Right lobe of liver (tissue), 6 donors: ENCODE measurements around the gene METTL4. TPM values are rescaled to one million over a fixed set of nuclear protein-coding genes. Genes with fewer than 3 reads are reported as not detected.

ENCODE experiments used
- ATAC-seq, 4 donors: fragments of 200-7000 bp; cut with Tn5 transposase; one replicate each; pipeline ENCODE4 v1.9.1; 2020; ENCODE audit warnings: mild to moderate bottlenecking in 4 of 4, moderate library complexity in 4 of 4
- DNase-seq, 3 donors: peaks; one replicate each; pipeline ENCODE4 v3.0.0-alpha.2; 2020
- H3K27ac ChIP-seq, 3 donors: fragments of 200-600 bp; one replicate each; pipeline ENCODE4 v1.8.0; 2022
- H3K27me3 ChIP-seq, 2 donors: fragments of 200-600 bp; one replicate each; pipeline ENCODE4 v1.8.0; 2022
- H3K36me3 ChIP-seq, 4 donors: fragments of 200-600 bp; sonication (generic) in 1 of 4; one replicate each; pipeline versions ENCODE4 v1.5.1 to v1.8.0; 2017 to 2022; ENCODE audit warnings: control low read depth in 1 of 4
- H3K4me1 ChIP-seq, 4 donors: fragments of 200-600 bp; sonication (generic) in 1 of 4; one replicate each; pipeline versions ENCODE4 v1.5.1 to v1.8.0; 2017 to 2022; ENCODE audit warnings: control low read depth in 1 of 4
- H3K4me3 ChIP-seq, 3 donors: fragments of 200-600 bp; one replicate each; pipeline ENCODE4 v1.8.0; 2022
- H3K9me3 ChIP-seq, 4 donors: fragments of 200-600 bp; sonication (generic) in 1 of 4; one replicate each; pipeline versions ENCODE4 v1.5.1 to v1.8.0; 2017 to 2022; ENCODE audit warnings: control low read depth in 1 of 4
- POLR2A ChIP-seq: fragments of 450-650 bp; IDR thresholded peaks from one replicate; pipeline ENCODE4 v1.6.1; 2017; ENCODE audit warnings: antibody characterized with exemption, mild to moderate bottlenecking
- WGBS: methylation state at CpG from one replicate; pipeline ENCODE4 v1.1.6; 2018; ENCODE audit warnings: low coverage, low lambda C conversion rate; ENCODE audit not compliant: insufficient coverage; ENCODE audit errors: missing lambda C conversion rate; 5-methylcytosine and 5-hydroxymethylcytosine counted together
- intact Hi-C, 2 donors: fragments of 100-400 bp; cut with DNase I; formaldehyde crosslinking; loops; one replicate each; pipeline versions ENCODE4 v1.11.2 to v1.14.1; 2022
- total RNA-seq, 6 experiments: library from RNA; depleted of rRNA in 2 of 6; stranded (reverse); fragments of >200 nt in 2 of 6; fragmentation: NEBNext Ultra II Directional in 3 of 6; extraction: Animal tissue kit (Norgen Biotek cat#: 25700) in 3 of 6; gene quantifications; one replicate each; pipeline versions ENCODE4 v1.1.0 to v1.2.4, GENCODE V29; 2016 to 2023
- TF ChIP-seq, protein P1 (sequence below), 4 donors: fragments of 200-600 bp in 3 of 4; fragments of 450-650 bp in 1 of 4; IDR thresholded peaks; one replicate each; pipeline versions ENCODE4 v1.5.1 to v1.8.0; 2016 to 2022; ENCODE audit warnings: antibody characterized with exemption in 4 of 4, mild to moderate bottlenecking in 2 of 4
- donor health status: DM: no; HTN: yes; CAD: no.
- donor health status: DM: no; HTN: no; CAD: no.
- donor health status: DM: no; HTN: no; CAD: no.
- donor health status: DM: no; HTN: yes; CAD: no.
- donor health status: DM: no; HTN: yes; CAD: no.

METTL4 gene
- total RNA-seq, 6 experiments from 2014 or later = 3.2 to 4.9 (median 3.3) TPM

DNA sequence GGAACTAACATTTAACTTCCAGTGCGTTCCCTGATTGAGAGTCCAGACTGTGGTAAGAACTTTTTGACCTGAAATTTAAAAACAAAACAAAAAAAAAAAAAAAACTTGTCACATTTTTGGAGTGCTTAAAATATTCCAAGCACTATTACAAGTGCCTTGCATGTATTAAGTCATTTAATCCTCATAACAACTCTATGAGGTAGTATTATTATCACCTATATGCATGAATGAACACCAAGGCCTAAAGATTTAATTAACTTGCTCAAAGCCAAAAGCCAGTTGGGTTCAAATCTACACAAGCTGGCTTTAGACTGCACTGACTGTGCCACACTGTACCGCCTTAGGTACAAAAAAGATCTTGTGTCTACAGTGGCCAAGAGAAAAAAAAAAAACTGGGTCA lies 35.2 kb downstream of the METTL4 start:
- intact Hi-C loops = no loop called here
- TF ChIP-seq POLR2A = no peak
- TF ChIP-seq, protein P1, sequence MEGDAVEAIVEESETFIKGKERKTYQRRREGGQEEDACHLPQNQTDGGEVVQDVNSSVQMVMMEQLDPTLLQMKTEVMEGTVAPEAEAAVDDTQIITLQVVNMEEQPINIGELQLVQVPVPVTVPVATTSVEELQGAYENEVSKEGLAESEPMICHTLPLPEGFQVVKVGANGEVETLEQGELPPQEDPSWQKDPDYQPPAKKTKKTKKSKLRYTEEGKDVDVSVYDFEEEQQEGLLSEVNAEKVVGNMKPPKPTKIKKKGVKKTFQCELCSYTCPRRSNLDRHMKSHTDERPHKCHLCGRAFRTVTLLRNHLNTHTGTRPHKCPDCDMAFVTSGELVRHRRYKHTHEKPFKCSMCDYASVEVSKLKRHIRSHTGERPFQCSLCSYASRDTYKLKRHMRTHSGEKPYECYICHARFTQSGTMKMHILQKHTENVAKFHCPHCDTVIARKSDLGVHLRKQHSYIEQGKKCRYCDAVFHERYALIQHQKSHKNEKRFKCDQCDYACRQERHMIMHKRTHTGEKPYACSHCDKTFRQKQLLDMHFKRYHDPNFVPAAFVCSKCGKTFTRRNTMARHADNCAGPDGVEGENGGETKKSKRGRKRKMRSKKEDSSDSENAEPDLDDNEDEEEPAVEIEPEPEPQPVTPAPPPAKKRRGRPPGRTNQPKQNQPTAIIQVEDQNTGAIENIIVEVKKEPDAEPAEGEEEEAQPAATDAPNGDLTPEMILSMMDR (IDR thresholded peaks at IDR 0.05) = no peak
- H3K27ac ChIP-seq = no peak overlapping the region
- no peak overlapping the region for H3K4me3 ChIP-seq
- H3K9me3 ChIP-seq = no peaks in the 10 kb centered on the region
- WGBS = 67% methylated on average over 2 of the region's 2 CpGs
- no peak for ATAC-seq
- no peaks in the 10 kb centered on the region for H3K36me3 ChIP-seq
- no peaks in the 10 kb centered on the region for H3K4me1 ChIP-seq
- DNase-seq = no peak
- no peaks in the 10 kb centered on the region for H3K27me3 ChIP-seq

DNA sequence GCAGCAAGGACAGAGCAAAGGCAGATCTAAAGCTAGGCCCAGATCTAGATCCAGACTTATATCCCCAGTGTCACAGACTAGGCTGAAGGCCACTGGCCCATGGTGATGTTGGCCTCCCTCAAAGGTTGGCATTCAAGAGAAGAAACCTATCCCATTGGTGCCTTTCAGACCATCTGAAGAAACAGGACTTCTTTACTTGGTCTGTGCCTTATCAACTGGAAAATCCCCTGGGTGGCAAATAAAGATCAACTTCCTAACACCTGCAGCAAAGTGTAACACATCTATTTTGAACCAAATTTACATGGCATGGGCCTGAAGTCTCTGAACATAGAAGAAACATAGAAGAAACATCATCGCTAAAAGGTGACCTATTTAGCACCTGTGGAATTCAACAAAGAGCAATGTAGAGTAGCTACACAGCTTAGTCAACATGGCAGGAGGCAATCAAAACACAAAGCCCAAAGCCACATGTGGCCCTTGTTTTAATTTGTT lies 35.8 kb downstream of the METTL4 start:
- H3K4me3 ChIP-seq = no peak overlapping the region
- no peak for ATAC-seq
- H3K27ac ChIP-seq = no peak overlapping the region
- no peaks in the 10 kb centered on the region for H3K27me3 ChIP-seq
- WGBS = 71% methylated on average over 1 of the region's 1 CpG
- TF ChIP-seq POLR2A = no peak
- TF ChIP-seq, protein P1 (IDR thresholded peaks at IDR 0.05) = no peak
- no peaks in the 10 kb centered on the region for H3K4me1 ChIP-seq
- intact Hi-C loops = no loop called here
- no peaks in the 10 kb centered on the region for H3K36me3 ChIP-seq
- no peak for DNase-seq
- no peaks in the 10 kb centered on the region for H3K9me3 ChIP-seq

DNA sequence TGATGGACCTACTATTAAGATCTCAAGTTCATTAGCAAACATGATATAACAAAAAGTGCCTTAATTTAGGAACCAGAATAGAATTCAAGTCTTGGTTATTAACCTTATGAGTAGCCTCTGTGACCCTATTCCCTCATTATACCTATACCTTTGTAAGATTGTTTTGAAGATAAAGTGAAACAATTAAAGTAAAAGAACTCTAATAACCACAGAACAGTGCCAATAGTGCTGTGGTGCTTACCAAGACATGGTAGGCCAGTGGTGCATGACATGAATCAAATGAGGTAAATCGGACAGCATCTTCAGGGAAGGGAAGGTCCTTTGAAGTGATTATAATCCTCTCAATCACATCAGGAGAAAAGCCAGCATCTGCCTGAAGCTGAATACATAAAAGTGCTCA lies 36.4 kb downstream of the METTL4 start:
- Histone ChIP-seq H3K9me3 (no peaks in the 10 kb centered on the region), H3K27me3 (no peaks in the 10 kb centered on the region)

DNA sequence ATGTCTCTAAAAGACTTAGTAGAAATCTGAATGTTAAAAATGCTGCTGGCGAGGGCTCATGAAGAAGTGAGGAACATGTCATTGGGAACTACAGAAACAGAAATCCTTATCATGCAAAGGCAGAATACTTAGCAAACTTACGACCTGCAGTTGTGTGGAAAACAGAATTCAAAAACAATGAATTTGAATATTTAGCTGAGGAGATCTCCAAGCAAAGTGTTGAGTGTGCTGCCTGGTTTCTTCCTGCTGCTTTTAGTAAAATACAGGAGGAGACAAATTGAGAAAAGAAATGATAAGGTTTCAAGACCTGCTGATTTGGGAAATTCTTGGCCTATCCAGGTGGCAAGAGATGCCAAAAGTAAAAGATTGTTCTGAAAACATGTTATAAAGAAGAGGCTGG lies 38.5 kb downstream of the METTL4 start:
- no peak for DNase-seq
- Histone ChIP-seq H3K9me3 (no peaks in the 10 kb centered on the region), H3K27me3 (no peaks in the 10 kb centered on the region), H3K4me1 (no peaks in the 10 kb centered on the region), H3K4me3 (no peak overlapping the region), H3K27ac (no peak overlapping the region), H3K36me3 (no peaks in the 10 kb centered on the region)
- no peak for ATAC-seq
- intact Hi-C loops = no loop called here
- TF ChIP-seq, protein P1 (IDR thresholded peaks at IDR 0.05) = no peak
- no peak for TF ChIP-seq POLR2A
- 94% methylated on average over 2 of the region's 2 CpGs for WGBS

More for the DNA sequence above, 36.4 kb downstream of the METTL4 start:
- TF ChIP-seq POLR2A = no peak
- TF ChIP-seq, protein P1 (IDR thresholded peaks at IDR 0.05) = no peak
- H3K27ac ChIP-seq = no peak overlapping the region
- no peak for ATAC-seq
- WGBS = 89% methylated on average over 1 of the region's 1 CpG
- no peaks in the 10 kb centered on the region for H3K36me3 ChIP-seq
- no peak for DNase-seq
- no peak overlapping the region for H3K4me3 ChIP-seq
- intact Hi-C loops = no loop called here
- no peaks in the 10 kb centered on the region for H3K4me1 ChIP-seq

DNA sequence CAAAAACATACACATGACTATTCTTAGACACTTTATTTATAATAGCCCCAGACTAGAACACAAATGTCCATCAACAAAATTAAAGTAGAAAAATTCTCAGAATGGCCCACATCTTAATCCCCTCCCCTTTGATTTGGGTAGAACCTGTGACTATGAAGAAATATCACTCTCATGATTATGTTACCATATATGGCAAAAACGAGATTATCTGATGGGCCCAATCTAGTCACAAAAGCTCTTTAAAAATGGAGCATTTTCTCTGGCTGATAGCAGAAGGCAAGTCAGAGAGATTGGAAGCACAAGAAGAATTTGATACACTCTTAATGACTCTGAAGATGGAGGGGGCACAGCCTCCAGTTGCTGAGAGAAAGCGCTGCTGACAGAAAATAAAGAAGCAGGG lies 39.6 kb downstream of the METTL4 start:
- ATAC-seq (no peak), DNase-seq (no peak)
- Histone ChIP-seq H3K27ac (no peak overlapping the region), H3K36me3 (no peaks in the 10 kb centered on the region), H3K27me3 (no peaks in the 10 kb centered on the region), H3K4me1 (no peaks in the 10 kb centered on the region), H3K4me3 (no peak overlapping the region), H3K9me3 (no peaks in the 10 kb centered on the region)
- TF ChIP-seq, protein P1 (IDR thresholded peaks at IDR 0.05) = no peak
- no peak for TF ChIP-seq POLR2A
- intact Hi-C loops = no loop called here
- WGBS = 86% methylated on average over 1 of the region's 2 CpGs
